SH-SY5Y (cell line): Measurements from ENCODE around the gene DDR2.

Experiments used
- GATA2 ChIP-seq: IDR thresholded peaks from 2 replicates; pipeline ENCODE4 v1.6.1; 2011; ENCODE audit warnings: mild to moderate bottlenecking, low read depth, low read length
- GATA3 ChIP-seq: IDR thresholded peaks from 2 replicates; pipeline ENCODE4 v1.6.1; 2011; ENCODE audit warnings: low read depth, mild to moderate bottlenecking, low read length, moderate library complexity

Gene DDR2

GRCh38 chr1:162674034-162674608, 41.9 kb downstream of the DDR2 start:
- TF ChIP-seq GATA2 (no peak; the same call in 1 of the 2 replicates), GATA3 (peak; percentile 48; the same call in 1 of the 2 replicates)

- TF ChIP-seq GATA3 (no peak), GATA2 (no peak)
Measured at GRCh38 chr1:162676087-162676486, 43.8 kb downstream of the DDR2 start.

GRCh38 chr1:162676750-162677149, 44.5 kb downstream of the DDR2 start:
- no peak for TF ChIP-seq GATA3
- TF ChIP-seq GATA2, result no peak

- no peak for TF ChIP-seq GATA3
- no peak for TF ChIP-seq GATA2
Measured at GRCh38 chr1:162677607-162678371, 45.5 kb downstream of the DDR2 start.

- TF ChIP-seq GATA2, result no peak
- TF ChIP-seq GATA3, result no peak
Measured at GRCh38 chr1:162678439-162678838, 46.2 kb downstream of the DDR2 start.

GRCh38 chr1:162679298-162679697, 47.0 kb downstream of the DDR2 start:
- no peak for TF ChIP-seq GATA3
- TF ChIP-seq GATA2, result no peak

- no peak for TF ChIP-seq GATA2
- no peak for TF ChIP-seq GATA3
Measured at GRCh38 chr1:162680419-162681121, 48.3 kb downstream of the DDR2 start.

GRCh38 chr1:162681122-162681436, 48.8 kb downstream of the DDR2 start:
- TF ChIP-seq GATA3 (no peak), GATA2 (no peak)

- TF ChIP-seq GATA3 (no peak), GATA2 (no peak)
Measured at GRCh38 chr1:162682013-162682419, 49.8 kb downstream of the DDR2 start.

- TF ChIP-seq GATA3, result no peak
- TF ChIP-seq GATA2, result no peak
Measured at GRCh38 chr1:162687870-162688269, 55.6 kb downstream of the DDR2 start.

- no peak for TF ChIP-seq GATA2
Measured at GRCh38 chr1:162688521-162688920, 56.3 kb downstream of the DDR2 start.

GRCh38 chr1:162688931-162689330, 56.7 kb downstream of the DDR2 start:
- TF ChIP-seq GATA2, result no peak
- TF ChIP-seq GATA3, result no peak

- TF ChIP-seq GATA2 (no peak), GATA3 (no peak)
Measured at GRCh38 chr1:162689745-162690671, 57.7 kb downstream of the DDR2 start.
